Limb (tissue), 2 donors: ENCODE measurements around the gene PAX2.

Experiments
- DNase-seq, 2 donors: peaks; one replicate each; pipeline ENCODE4 v3.0.0-alpha.2; 2016; ENCODE audit errors: extremely low spot score in 2 of 2

Gene PAX2

DNA sequence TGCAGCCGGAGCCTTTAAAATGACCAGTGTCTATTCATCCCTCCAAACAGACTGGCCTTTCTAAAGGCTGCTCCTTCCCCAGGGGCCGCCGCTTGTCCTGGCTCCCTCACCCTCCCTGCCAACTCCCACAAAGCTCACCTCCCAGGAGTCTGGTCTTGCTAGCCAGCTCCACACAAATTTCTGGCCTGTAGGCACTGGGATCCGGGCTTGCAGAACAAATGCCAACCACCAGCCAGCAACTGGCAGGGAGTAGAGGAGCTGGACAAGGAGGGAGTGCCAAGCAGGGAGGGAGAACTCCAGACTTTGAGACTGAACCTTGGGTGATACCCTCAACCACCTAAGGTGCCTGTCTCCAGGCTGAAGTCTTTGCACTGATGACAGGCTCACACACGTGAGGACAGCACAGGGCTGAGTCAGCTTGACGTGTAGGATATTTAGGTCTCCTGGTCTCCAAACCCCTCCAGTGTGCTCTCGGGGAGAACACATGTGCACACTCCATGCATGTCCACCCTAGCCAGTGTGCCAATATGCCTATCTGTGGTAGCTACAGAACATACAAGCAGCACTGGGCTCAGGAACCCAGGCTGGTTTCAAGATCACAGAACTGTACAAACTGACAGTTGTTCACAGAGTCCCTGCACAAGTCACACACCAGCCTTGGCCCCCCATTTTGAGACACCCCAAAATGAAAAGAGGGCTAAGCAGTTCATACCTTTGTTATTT, 6.0 kb downstream of the PAX2 start:
- DNase-seq: no peak

DNA sequence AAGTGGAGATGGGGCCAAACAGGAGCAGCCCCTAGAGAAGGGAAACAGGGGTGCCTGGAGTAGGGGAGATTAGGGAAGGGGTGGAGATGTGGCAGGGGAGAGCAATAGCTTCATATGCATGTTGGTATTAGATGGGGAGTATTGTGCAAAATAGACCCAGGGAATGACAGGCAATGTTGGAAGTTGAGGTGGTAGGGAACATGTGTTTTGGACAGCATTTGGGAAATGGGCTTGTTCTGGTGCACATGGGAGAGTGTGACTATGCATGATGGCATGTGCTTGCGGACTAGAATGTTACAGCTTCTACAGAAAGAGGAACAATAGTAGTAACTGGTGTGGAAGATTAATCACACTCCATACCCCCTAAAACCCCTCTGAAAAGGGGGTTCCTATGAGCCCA, 10.4 kb downstream of the PAX2 start:
- no peak for DNase-seq

DNA sequence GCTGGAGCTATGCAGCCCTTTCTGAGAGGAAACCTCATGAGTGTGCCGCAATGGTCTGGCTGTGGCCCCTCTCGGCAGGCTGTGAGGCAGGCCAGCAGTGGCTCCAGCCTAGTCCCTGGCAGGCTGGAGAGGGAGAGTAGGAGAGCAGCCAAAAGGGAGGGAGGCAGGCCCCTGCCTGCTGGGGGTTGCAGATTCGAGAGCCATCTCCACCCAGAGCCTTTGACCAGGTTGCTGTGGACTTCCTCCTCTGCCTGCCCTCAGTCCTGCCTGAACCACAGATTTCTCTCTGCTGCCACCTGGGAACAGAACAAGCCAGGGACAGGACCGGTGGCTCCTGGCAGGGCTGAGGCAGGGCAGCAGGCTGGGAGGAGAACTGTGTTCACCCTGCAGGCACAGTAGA, 13.9 kb downstream of the PAX2 start:
- DNase-seq: no peak

DNA sequence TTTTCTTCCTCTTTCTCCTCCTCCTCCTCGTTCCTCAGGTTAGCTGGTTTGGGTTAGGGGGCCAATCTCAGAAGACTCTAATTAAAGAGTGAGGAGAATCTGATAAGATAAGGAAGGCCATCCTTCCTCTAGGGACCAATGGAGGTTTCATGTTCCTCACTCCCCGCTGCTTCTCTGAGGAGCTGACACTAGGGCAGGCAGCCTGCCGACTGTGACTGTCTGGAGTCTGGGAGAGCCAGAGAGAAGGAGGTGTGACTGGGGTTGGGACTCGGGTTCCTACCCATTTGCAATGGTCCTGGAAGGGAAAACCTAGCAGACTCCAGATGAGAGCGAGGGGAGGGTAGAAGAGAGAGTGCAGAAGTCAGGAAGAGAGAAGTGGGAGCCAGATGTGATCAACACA, 15.3 kb downstream of the PAX2 start:
- no peak for DNase-seq

DNA sequence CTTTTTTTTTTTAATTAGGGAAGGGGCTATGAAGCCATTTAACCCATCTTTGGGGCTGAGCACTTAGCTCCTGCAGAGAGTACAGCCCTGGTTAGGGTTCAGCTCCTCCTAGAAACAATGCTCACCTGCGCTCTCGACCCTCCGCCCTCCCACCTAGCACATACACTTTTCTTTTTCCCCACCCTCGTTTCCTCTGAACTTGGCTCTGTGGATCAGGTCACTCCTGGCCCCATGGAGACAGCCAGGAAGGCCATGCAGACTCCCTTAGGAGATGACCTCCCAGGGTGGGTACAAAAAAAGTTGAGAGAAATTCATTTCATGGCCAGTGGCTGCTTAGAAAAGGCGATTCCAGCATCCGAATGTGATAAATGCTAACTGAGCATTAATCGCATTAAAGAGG, 15.8 kb downstream of the PAX2 start:
- DNase-seq: no peak

DNA sequence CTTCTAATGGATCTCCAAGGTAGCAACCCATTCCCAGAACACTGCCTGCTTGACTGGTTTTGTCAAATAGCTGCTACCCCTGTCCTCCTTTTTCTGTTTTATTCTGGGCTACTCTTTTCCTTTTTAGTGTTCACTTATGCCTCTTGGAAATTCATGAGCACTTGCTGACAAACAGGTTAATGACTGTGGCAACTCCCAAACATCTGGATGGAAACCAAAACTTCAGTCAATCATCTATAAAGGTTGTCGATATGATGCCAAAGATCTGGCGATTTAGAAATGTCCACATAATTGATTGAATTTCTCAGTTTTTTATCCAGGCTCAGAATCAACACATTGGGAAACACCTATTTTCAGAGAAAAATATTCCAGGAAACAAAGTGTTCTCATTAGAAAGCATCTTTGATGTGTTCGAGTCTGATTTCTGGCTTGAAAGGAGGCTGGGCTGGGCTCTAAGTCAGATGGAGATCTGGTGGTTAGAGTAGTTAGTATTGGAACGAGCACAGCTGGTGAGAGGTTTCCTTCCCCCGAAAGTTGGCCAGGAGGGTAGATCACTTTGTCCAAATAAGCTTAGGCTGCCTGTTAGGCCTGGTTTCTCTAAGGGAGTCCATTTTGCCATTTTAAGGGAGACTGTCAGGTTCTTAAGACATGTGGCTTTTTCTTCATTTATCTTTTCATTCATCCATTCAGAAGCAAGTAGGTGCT, 17.8 kb downstream of the PAX2 start:
- no peak for DNase-seq

DNA sequence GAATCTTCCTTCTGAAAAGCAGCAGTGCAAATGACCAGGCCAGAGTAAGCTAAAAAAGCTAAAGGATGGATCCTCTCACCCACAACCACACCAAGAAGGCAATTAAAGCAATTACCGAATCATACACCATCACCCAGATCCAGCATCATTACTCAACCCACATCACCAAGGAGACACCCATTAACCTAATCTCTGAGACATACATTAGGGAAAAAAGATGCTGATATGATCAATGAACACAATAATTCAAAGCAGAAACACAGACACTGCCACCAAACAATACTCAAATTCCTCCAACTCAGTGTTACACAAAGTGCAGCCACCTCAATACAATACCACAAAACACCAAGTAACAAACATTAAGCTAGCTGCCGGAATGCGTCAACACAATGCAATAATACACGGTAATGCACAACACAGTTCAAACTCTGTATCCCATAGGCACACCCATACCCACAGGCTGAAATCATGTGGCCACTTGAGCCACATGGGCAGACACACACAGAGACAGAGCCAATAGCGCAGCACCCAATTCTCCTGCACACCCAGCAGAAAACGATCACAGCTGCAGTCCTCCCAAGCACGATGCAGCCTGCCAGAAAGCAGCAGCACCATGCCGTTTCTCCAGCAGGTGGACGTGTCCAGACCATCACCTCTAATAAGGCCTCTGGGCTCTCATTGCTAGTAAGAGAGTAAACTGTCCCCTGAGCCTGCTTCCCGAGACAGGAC, 21.5 kb downstream of the PAX2 start:
- no peak for DNase-seq

DNA sequence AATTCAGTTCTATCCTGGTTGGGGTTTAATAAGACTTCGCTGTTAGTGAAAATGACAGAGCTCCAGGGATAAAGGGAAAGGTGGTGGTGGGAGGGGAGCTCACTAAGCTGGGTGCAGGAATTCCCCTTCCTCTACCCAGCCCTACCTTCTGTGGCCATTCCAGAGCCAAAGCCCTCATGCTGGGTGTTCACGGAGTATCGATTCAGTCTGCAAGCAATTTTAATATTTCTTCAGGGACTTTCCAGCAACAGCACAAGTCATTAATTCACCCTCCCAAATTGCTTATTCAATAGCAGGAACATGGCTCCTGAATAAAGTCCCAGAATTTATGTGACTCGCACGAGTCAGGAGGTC, 22.0 kb downstream of the PAX2 start:
- DNase-seq: no peak

DNA sequence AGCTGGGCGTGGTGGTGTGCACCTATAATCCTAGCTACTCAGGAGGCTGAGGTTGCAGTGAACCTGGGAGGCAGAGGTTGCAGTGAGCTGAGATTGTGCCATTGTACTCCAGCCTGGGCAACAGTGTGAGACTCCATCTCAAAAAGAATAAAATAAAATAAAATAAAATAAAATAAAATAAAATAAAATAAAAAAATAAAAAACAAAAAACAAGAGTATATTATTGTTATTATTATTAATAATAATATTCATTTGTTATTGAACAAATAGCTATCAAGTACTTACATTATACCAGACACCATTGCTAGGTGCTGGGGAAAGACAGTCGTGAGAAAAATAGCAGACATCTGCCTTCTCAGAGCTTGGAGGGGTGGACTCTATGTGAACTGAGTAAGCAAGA, 24.1 kb downstream of the PAX2 start:
- DNase-seq: no peak

DNA sequence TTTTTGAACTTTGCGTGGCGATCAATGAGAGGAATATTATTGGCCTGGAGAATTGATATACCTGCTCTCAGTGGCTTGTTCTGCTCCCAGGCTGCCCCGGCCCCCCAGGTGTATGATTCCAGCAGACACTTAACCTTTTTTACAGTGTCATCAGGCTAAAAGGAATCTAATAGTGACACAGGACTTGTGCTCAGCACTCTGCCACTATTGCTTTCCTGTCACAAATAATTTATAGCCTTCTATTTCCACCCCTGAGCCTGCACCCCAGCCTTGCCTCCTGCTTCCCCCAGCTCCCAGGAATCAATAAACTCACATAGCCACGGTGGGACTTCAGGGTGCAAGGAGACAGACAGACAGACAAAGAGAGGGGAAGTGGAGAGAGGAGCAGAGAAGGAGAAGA, 28.3 kb downstream of the PAX2 start:
- no peak for DNase-seq

DNA sequence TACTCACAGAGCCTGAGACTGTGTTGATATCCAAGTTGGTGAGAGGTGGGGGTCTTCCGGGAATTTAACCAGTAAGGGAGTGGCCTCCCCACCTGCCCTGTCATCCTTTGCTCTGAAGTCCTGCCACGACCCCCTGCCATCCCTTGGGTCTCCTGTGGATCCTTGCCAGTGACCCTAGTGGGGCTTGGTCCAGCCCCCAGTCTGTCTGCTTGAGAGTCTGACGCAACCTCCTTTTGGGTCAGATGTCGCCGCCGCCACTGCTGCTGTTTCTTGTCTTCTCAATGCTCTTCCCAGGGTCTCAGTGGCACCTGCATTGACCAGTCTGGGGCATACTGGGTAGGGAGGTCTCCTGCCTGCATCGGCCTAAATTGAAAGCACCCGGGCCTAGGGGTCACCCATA, 28.8 kb downstream of the PAX2 start:
- DNase-seq: no peak

DNA sequence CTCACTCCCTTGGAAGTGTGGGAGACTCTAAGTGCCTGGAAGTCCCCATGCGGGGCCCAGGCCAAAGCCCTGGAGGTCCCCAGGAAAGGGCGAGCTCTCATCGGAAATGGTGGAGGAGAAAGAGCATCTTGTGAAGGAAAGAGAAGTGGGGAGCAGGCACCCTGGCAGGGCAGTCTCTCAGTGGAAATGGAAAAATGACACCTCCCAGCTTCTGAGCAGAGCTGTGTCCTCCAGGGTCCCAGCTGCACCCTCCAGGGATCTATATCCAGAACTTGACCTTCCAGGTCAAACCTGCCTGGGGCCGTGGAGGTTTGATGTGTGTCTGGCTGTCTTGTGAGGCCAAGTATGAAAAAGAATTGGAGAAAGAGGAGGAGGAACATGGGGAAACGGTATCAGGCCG, 29.5 kb downstream of the PAX2 start:
- DNase-seq: no peak

DNA sequence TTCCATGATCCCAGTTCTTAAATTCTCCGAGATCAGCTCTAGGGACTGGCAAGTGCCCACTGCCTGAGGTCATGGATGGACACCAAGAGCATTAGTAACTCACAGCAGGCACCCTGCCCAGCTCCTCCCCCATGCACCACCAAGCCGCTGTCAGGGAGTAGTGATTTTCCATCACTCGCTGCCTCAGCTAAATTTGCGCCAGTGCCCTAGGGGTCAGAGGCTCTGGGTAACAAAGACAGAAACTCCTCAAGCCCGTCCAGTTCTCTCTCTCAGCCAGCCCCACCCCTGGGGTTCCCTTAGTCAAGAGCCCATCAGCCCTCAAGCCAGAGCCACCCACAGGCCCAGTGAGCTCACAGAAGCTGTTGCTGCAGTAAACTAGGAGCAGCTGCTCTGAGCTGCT, 30.0 kb downstream of the PAX2 start:
- no peak for DNase-seq

DNA sequence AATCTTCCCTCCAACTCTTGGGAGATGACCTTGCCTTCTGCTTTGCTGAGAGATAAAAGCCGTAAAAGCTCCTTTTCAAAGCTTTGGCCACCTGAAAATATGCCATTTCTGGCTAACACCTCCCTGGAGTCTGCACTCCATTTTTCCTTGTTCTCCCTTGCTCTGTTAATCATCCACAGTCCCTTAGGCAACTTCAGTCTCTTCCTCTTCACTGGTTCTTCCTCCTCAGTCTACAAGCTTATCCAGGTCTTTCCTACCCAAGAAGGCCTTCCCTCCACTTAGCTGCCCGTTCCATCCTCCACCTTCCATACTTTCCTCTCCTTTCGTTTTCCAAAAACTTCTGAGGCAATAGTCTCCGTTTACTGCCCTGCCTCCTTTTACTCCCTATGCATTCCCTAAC, 30.5 kb downstream of the PAX2 start:
- DNase-seq: no peak

DNA sequence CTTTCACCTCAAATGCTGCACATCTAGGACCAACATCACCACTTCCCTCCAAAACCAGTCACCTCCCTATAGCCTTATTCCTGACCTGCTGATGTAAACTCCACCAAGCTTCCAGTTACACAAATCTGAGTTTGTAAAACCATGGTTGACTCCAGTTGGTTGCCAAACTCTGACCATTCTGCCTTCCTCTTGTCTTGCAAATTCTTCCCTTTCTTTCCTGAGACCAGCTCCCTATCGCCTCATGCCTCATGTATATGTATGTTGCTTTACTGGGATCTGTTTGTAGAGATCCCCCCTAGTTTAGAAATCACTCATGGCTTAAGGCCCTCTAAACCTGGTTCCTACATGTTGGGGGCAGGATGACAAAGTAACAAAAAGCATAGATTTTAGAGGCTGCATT, 31.3 kb downstream of the PAX2 start:
- DNase-seq: no peak

DNA sequence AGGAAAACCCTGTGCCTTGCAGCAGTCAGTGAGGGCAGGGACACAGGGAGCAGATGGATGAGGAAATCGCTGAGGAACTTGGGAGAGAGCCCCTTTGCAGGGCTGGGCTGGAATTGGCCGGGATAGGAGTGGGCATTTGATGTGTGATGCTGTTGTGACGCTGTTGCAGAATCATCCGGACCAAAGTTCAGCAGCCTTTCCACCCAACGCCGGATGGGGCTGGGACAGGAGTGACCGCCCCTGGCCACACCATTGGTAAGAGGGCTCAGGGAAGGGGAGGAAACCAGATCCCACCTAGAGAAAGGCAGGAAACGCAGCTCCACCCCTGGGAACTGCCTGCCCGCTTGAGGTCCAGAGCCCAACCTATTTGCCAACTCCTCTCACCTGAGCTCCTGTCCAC, 33.9 kb downstream of the PAX2 start:
- no peak for DNase-seq

DNA sequence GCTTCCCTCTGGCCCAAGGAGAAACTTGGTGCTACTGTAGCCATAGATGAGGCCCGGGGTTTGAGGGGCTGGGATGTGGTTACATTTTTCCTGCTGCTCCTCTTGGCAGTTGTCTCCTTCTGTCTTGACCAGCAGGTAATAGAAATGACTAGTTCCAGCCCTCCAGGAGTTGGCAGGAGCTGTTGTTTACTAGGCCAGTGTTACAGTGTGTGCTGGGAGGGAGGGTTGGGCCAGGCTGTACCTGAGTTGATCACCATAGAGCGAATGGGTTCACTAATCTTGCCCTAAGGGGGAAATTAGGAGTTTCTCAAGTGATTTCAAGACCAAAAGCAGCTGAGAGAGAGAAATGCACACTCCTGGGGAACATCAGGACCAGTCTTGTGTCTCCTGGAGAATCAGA, 34.9 kb downstream of the PAX2 start:
- DNase-seq: no peak

DNA sequence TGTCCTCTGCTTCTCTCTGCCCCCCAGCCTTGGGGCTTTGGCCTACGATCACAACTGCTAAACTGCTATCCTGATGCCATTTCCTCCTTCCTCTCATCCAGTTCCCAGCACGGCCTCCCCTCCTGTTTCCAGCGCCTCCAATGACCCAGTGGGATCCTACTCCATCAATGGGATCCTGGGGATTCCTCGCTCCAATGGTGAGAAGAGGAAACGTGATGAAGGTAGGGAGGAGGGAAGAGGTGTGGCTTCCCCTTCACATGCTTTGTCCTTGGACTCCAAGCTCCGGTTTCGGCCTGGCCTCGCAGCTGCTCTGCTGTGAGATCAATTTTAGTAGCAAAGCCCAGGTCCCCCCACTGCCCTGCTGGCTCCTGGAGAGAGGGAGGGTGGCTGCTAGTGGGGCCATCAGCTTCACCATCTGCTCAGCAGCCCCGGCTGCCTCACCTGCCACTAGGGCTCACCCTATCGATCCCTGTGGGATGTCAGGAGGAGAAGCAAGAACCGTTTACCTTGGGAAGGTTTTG, 35.8 kb downstream of the PAX2 start:
- no peak for DNase-seq

DNA sequence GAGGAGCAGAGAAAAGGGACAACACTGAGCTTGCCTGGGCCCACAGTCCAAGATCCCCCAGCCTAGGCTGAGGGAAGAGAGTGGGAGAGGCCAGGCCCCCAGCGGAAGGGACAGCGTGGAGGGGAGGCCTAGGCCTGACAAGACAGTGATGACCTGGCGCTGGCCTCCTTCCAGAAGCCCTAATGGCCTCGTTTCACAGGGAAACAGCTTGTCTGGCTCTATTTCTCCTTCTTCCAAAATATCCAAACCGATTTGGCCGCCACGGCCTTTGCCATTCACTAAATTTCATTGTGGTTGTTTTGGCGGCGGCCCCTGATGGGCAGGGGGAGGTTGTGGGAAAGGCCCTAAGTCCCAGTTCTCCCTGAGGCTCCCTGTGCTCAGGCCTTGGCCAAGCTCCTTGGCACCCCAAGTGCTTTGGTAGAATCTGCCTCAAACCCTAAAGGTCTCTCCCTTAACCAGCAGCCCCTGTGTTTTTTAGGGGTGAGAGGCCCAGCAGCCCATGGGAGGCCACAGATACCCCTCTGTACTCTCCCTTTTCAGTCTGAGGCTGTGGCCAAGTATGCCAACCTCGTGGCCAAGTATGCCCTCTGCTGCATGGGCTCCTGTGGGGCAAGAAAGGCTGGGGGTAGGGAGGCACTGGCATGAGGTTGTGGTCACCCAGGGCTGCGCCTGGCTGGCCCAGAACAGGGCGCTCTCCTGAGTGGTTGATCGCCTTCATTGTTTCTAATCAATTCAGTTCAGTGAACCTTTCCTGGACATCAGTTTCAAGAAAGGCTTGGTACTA, 37.3 kb downstream of the PAX2 start:
- no peak for DNase-seq

DNA sequence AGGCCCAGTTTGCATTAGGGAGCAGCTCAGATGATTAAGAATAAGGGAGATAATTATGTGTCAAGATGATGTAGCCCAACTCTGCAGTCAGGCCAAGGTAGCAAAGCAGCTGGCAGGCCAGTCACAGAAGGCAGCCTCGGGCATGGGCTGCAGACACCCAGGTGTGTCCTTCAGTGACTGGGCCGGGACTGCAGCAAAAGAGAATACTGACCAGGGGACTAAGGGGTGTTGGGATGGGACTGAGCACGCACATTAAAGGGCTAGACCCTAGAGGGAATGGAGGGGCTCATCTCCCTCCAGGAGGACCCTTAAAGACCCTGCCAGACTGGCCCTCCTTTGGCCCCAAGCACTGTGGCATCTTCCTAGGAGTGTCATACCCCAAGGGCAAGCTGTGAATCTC, 38.7 kb downstream of the PAX2 start:
- no peak for DNase-seq

DNA sequence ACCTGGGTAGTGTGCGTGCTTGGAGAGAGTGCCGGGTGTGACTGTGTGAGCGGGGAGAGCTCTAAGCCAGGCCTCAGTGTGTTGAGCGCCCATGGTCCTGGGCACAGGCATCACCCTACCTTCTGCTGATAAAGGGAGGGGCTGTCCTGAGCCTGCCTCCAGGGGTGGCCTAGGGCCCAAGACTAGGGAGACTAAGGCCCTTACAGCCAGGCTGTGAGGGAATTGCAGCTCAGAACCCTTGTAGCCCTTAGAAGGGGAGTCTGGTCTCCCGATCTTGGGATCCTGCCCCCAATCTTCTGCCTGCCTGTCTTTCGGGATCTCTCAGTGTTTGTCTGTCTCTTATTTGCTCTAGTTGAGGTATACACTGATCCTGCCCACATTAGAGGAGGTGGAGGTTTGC, 41.2 kb downstream of the PAX2 start:
- no peak for DNase-seq
